22Rv1 (cell line): ENCODE measurements around the gene TXK.

Experiments
- CTCF ChIP-seq: fragments of 450-650 bp; IDR thresholded peaks from 2 replicates; pipeline ENCODE4 v1.5.1; 2017; ENCODE audit warnings: mild to moderate bottlenecking
- ZFX ChIP-seq: fragments of 450-650 bp; IDR thresholded peaks from 2 replicates; pipeline ENCODE4 v1.6.1; 2017; ENCODE audit warnings: antibody characterized with exemption, borderline replicate concordance

DNA sequence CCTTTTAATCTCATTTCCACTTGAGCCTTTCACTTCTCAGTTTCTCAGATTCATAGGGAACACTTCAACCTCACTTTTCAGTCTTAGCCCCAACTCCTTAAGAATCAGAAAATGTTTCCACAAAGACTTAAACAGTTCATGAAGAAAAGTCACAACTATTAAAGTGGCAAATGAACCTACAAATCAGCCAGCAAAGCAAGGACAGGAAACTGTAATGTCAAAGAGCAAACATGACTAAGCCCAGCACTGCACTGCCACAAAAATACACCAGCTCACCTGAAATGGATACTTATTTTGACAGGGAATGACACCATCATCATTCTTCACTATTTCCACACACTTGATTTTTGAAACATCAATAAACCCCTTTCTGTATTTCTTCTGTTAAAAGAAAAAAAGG, 41.8 kb upstream of the TXK start:
- TF ChIP-seq CTCF (no peak), ZFX (no peak)
